Measurements from ENCODE around the gene ABCA7. TPM values are rescaled to one million over a fixed set of nuclear protein-coding genes. Genes with fewer than 3 reads are reported as not detected.

Gene ABCA7
- total and polyA plus RNA-seq, 2 of the 8 experiments (the other 6 are each of a cell fraction or from before 2014, with no cell fraction given): 10.4 to 25.6 TPM

- Histone ChIP-seq H3K14ac (ENCODE audit: insufficient read length) (no peak overlapping the region), H3K4me2 (ENCODE audit: insufficient read depth in 1 of 2, low read depth in 2 of 2, low read length in 2 of 2) (no peak overlapping the region), H4K8ac (ENCODE audit: extremely low read depth, insufficient read depth, low read length) (no peak overlapping the region; the same call in 1 of the 2 replicates), H3K18ac (ENCODE audit: extremely low read depth, low read length) (no peak overlapping the region), H3K27ac (ENCODE audit: low read depth, low read length) (no peak overlapping the region), H2BK120ac (replicated peaks; ENCODE audit: low read depth, low read length) (no peak overlapping the region), H3K79me2 (ENCODE audit: control insufficient read depth in 1 of 2, insufficient read depth in 2 of 2, low read length in 2 of 2) (no peaks in the 10 kb centered on the region), H3K9ac (replicated peaks in 1 of 4; ENCODE audit: extremely low read depth in 1 of 4, low read depth in 3 of 4, low read length in 3 of 4) (no peak overlapping the region), H2AFZ (ENCODE audit: low read length) (no peak overlapping the region), H4K20me1 (replicated peaks in 1 of 2; ENCODE audit: control insufficient read depth in 1 of 2, insufficient read depth in 2 of 2, low read length in 2 of 2) (peaks cover 0 to 2% of the 10 kb centered on the region in 2 experiments), H2BK5ac (ENCODE audit: low read depth, low read length) (no peak overlapping the region), H2BK20ac (ENCODE audit: low read length) (no peak overlapping the region), H3K79me1 (ENCODE audit: low read depth, low read length) (no peaks in the 10 kb centered on the region), H3K23me2 (ENCODE audit: low read depth, low read length) (no peaks in the 10 kb centered on the region), H3K36me3 (ENCODE audit: control insufficient read depth in 2 of 4, insufficient read depth in 4 of 4, low read length in 3 of 4) (peaks cover 0 to 14% (median 0%) of the 10 kb centered on the region in 4 experiments; a peak in 1 of 8 replicates), H3K9me3 (ENCODE audit: insufficient read depth in 2 of 2, low read depth in 1 of 2, low read length in 1 of 2) (peaks cover 0 to 5% of the 10 kb centered on the region in 2 experiments; a peak in 1 of 4 replicates), H2AK5ac (ENCODE audit: low read depth, low read length) (no peak overlapping the region), H3K4me3 (ENCODE audit: extremely low read depth in 1 of 4, insufficient read depth in 2 of 4, low read depth in 3 of 4, low read length in 4 of 4) (no peak overlapping the region), H3K4me1 (replicated peaks in 1 of 4; ENCODE audit: control insufficient read depth in 3 of 4, insufficient read depth in 4 of 4, low read length in 3 of 4) (peaks cover 0 to 2% (median 2%) of the 10 kb centered on the region in 4 experiments; a peak in 3 of 7 replicates), H4K5ac (ENCODE audit: insufficient read length, low read depth, low read length) (no peak overlapping the region), H3K4ac (replicated peaks; ENCODE audit: insufficient read length, low read depth, low read length) (no peak overlapping the region), H3K27me3 (replicated peaks in 1 of 4; ENCODE audit: control insufficient read depth in 3 of 4, extremely low read depth in 1 of 4, insufficient read depth in 3 of 4, low read length in 3 of 4) (no peaks in the 10 kb centered on the region), H3K56ac (replicated peaks; ENCODE audit: insufficient read length, low read depth, low read length) (no peak overlapping the region), H2BK12ac (ENCODE audit: low read depth, low read length) (no peak overlapping the region), H4K91ac (replicated peaks; ENCODE audit: insufficient read length, low read length) (no peak overlapping the region), H2BK15ac (ENCODE audit: low read length) (no peak overlapping the region), H3K23ac (ENCODE audit: insufficient read length) (no peak overlapping the region)
- FAIRE-seq: no peak
- no peak for TF ChIP-seq PHF8 (conservative IDR thresholded peaks at IDR 0.05; ENCODE audit: low read depth, low read length)
- TF ChIP-seq SP2 (IDR thresholded peaks at IDR 0.05; ENCODE audit: low read length): no peak
- no peak for TF ChIP-seq ASH2L (IDR thresholded peaks at IDR 0.05; ENCODE audit: low read length)
- no peak for TF ChIP-seq GABPA (IDR thresholded peaks at IDR 0.05; ENCODE audit: borderline replicate concordance, insufficient read depth, low read length)
- no peak for TF ChIP-seq KDM1A (IDR thresholded peaks at IDR 0.05; ENCODE audit: borderline replicate concordance, low read length)
- POLR2A ChIA-PET (ENCODE audit: partially characterized antibody): interaction anchor here (1.1 to 16.4 kb wide), 4 partner anchors 9 to 223 kb away, joined by 3 to 509 read pairs (median 6); partner anchors contain the start of genes CIRBP, CNN2 and RNU6-2
- 94% methylated on average over 31 of the region's 33 CpGs; no CpG with 5 or more reads in 1 of the 2 experiments for WGBS, 2 experiments (ENCODE audit: extremely low coverage in 1 of 2, insufficient coverage in 1 of 2, insufficient read length in 1 of 2, insufficient replicate concordance in 2 of 2, low coverage in 1 of 2, low lambda C conversion rate in 2 of 2, missing lambda C conversion rate in 1 of 2)
- DNase-seq (ENCODE audit: low read depth in 1 of 2, low spot score in 2 of 2): no peak
- CTCF ChIA-PET (ENCODE audit: partially characterized antibody): interaction anchor here (1.2 to 1.4 kb wide), 2 partner anchors 19 to 39 kb away, joined by 3 to 4 read pairs; no protein-coding TSS in a partner anchor
Observed at GRCh38 chr19:1046117-1046626, 6.3 kb downstream of the ABCA7 start.
